GM21717 (cell line): ENCODE measurements around the gene TNNI3K.
"Not testable (repeated sequence)": the region's sequence is repeated elsewhere in the genome, so short reads cannot be mapped to it uniquely, and the experiment has no call there.

Experiments used
- ATAC-seq: cut with Tn5 transposase; IDR thresholded peaks from one replicate; pipeline ENCODE4 v1.9.1; 2021; ENCODE audit warnings: mild to moderate bottlenecking, moderate library complexity; ENCODE audit not compliant: unreplicated experiment

TNNI3K gene, protein sequence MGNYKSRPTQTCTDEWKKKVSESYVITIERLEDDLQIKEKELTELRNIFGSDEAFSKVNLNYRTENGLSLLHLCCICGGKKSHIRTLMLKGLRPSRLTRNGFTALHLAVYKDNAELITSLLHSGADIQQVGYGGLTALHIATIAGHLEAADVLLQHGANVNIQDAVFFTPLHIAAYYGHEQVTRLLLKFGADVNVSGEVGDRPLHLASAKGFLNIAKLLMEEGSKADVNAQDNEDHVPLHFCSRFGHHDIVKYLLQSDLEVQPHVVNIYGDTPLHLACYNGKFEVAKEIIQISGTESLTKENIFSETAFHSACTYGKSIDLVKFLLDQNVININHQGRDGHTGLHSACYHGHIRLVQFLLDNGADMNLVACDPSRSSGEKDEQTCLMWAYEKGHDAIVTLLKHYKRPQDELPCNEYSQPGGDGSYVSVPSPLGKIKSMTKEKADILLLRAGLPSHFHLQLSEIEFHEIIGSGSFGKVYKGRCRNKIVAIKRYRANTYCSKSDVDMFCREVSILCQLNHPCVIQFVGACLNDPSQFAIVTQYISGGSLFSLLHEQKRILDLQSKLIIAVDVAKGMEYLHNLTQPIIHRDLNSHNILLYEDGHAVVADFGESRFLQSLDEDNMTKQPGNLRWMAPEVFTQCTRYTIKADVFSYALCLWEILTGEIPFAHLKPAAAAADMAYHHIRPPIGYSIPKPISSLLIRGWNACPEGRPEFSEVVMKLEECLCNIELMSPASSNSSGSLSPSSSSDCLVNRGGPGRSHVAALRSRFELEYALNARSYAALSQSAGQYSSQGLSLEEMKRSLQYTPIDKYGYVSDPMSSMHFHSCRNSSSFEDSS

DNA sequence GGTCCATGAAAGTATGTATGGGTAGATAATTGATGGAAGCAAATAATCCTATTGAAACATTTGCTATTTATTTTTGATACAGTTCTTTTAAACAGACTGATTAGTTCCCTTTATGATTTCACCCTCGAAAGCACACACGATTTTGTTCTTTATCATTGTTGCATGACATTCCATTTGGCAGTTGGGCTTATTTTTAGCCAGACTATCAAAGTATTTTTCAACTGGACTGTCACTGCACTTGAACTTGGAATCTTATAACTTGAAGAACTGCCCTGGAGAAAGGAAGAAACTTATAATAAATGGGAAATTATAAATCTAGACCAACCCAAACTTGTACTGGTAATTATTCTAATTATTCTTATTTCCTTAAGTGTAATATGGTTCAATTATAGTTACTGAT, at the start of gene TNNI3K:
TNNI3K (plus strand) TSS at position 235 of the 400 bp plus-strand sequence; CDS start at position 300, 65 bp downstream.
- no peak for ATAC-seq

DNA sequence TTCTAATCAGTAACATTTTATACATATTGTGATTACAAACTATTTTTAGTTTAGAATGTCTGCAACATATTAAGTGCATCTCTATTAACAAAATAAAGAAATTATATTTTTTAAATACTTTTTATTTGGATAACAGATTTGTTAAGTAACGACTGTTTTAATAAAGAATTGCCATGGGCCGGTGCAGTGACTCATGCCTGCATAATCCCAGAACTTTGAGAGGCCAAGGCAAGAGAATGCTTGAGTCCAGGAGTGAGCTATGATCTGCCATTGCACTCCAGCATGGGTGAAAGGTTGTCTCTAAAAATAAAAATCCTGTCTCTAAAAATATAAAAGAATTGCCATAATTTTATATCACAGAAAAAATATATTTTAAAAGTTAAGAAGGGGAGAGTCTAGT, 41.3 kb upstream of the TNNI3K start:
- no peak for ATAC-seq

DNA sequence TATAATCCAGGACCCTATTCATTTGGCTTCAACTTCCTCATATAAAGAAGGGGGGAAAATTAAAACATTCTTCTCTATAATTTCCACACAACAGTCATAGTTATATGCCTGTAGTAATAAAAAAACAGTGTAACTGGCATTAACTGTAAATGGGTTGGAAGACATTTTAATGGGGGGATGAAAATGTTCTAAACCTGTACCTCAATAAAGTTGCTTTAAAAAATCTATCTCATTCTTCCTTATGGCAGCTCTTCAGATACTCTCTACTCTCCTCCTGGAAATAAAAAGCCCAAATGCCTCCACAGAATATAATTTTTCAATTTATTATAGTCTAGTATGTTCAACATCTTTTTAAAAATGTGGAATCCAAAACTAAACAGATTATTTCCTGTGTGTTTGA, 39.8 kb upstream of the TNNI3K start:
- no peak for ATAC-seq

DNA sequence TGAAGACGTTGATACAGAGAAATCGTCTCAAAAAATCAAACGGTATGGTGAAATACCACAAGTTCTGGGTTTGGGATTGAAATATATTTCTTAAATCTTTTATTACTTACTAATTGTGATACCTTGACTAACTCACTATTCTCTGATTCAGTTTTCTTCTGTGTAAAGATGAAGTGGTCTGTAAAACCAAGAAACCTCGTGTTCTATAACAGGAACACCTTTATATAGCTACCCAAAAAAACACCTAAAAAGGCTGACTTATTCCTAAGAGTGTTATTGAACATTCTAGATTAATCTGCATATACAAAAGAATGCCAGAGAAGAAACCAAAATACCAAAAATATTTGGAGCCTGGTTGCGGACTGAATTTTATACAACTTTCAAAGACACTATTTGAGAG, 37.9 kb upstream of the TNNI3K start:
- ATAC-seq, result no peak

DNA sequence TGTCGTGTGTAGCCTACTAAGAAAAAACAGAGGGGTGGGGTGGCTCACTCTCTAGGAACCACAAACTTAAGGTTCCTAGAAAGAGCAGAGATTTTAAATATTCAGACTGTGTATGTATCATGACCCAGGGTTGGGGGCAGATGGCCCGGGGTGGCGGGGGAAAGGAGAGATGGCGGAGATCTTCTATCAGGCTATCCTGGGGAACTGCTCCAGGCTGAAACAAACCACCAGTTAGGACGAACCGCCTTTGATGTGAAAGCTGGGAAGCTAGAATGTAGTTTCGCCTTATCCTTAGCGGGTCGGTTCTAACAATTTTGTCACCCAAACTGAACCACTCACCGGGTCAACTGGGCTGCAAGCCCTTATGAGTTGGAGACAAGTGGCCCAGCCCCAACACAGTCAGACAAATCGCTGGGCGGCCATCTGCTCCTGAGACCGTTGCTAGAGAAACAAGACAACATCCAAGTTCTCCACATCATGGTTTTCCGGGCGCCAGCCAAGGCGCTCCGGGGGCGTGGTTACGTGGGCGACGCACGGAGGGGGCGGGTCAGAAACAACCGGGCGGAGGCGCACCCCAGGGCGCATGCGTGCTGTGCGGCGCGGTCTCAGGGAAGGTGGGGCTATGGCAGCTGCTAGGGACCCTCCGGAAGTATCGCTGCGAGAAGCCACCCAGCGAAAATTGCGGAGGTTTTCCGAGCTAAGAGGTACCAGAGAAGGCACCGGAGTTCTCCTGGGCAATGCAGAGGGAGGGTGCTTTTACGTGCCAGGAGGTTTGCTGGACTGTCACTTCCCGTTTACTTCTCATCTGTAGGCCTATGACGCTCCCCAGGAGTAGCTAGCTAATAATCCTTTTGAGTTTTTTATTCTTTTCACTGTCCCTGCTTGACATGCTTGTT, 37.3 kb upstream of the TNNI3K start, which contains the start of the genes FPGT and LRRIQ3:
FPGT (plus strand) TSS at position 586 of the 896 bp plus-strand sequence; CDS start at position 623, 37 bp downstream.
LRRIQ3 (minus strand) TSS at position 520 of the 896 bp plus-strand sequence. CDS start 14,492 bp downstream, outside the sequence.
- ATAC-seq, result peak; percentile 95

DNA sequence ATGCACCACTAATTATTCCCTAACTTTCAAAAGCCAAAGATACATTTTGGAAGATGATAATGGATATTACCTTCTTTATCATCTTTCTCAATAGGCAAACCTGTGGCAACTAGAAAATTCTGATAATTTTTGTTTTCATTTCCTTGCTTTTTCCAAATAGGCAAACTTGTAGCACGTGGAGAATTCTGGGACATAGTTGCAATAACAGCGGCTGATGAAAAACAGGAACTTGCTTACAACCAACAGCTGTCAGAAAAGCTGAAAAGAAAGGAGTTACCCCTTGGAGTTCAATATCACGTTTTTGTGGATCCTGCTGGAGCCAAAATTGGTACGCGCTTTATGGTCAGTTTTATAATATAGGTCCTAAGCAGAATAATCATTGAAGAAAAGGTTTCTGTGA, 35.7 kb upstream of the TNNI3K start:
- ATAC-seq, result no peak

DNA sequence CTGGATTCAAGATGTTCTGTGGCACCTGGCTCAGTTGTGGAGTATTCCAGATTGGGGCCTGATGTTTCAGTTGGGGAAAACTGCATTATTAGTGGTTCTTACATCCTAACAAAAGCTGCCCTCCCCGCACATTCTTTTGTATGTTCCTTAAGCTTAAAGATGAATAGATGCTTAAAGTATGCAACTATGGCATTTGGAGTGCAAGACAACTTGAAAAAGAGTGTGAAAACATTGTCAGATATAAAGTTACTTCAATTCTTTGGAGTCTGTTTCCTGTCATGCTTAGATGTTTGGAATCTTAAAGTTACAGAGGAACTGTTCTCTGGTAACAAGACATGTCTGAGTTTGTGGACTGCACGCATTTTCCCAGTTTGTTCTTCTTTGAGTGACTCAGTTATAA, 29.9 kb upstream of the TNNI3K start:
- no peak for ATAC-seq

DNA sequence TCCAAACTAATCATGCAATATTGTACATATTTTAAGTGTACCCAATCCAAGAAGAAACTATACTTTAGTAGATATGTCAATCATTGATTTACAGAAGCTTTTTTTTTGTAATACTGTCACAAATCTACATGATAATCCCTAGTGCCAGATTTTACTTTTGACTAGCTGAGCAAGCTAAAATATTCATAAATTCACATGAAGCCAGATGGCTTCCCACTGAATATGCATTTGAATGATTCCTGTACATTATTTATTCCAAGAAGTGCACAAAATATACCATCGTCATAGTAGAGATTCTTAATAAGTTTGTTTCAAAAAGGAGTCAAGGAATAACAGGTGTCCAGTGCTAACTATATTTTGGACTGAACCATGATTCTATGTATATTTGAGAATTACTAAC, 20.0 kb upstream of the TNNI3K start:
- no peak for ATAC-seq

DNA sequence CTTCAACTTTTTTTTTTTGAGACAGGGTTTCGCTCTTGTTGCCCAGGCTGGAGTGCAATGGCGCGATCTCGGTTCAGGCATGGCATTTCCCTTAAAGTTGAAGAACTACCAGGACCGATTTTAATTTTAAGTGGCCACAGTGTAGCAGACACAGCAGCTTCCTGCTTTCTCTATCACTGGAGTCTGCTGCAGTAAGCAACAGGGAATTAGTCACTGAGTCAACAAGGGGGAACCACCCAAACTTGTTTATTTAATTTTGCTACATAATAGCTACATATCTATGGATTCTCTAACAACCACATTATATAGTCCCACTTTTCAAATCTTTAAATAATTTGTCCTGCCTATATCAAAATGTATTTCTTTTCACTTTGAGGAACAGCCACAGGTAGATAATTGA, 12.5 kb upstream of the TNNI3K start:
- ATAC-seq, result no peak

DNA sequence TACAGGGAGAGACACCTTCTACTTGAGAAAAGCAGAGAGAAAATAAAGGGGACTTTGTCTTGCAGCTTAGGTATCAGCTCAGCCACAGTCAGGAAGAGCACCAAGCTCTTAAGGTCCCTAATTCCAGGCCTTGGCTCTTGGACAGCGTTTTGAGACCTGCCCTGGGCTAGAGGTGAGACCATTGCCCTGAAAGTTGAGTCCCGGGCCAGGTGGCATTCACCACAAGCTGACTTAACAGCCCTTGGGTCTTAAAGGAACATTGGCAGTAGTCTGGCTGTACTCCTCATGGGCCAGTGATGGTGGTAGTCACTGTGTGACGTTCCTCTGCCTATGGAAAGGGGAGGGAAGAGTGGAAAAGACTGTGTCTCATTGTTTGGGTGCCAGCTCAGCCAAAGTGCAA, 11.7 kb upstream of the TNNI3K start:
- no peak for ATAC-seq

DNA sequence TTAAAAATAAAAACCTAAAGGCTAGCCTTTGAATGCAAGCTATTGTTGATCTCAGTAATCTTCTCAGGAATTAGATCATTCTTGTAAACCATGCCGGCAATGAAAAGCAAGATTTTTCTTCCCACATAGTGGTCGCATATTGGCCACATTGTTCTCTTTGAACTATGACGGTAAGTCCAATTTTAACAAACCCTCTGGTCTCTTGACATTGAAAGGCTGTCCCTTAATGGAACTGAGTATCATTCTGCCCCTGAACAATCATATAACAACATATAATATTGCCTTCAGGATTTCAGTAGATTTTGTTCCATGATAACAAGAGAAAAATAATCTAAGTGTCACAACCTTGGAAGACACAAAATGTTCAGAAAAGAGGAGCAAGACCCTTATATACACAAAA, 1.3 kb downstream of the TNNI3K start:
- no peak for ATAC-seq

DNA sequence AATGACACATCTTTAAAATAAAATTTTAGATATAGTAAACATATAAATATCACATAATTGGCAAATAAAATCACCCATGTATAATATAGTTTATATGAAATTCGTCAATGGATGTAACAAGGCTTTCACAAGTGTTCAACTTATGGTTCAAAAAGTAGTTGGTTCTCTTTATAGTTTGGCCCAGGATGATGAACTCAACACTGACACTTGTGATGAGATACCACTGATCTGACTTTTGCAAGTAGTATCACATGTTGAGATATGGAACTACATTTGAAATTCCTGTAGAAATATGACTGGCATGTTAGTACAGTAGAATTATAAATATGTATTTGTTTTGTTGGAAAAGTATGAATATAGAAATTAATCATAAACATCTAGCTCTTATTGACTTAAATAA, 1.8 kb downstream of the TNNI3K start:
- ATAC-seq, result no peak

DNA sequence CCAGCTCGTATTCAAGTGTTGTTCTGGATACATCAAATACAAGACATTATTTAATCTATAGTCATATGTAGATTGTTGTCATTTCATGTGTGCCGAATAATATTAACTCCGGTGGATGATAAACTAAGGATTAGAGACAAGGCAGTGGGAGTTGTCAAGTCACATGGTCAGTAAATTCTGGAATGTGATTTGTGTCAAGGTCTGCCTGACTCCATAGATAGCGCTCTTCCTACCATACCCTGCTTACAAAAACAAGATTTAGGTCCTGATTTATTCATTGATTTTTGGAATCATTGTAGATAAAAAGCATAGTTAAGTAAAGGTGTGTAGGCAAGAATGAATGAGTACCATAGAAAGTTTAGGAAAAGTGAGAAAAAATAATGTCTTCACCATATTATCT, 2.6 kb downstream of the TNNI3K start:
- ATAC-seq, result no peak

DNA sequence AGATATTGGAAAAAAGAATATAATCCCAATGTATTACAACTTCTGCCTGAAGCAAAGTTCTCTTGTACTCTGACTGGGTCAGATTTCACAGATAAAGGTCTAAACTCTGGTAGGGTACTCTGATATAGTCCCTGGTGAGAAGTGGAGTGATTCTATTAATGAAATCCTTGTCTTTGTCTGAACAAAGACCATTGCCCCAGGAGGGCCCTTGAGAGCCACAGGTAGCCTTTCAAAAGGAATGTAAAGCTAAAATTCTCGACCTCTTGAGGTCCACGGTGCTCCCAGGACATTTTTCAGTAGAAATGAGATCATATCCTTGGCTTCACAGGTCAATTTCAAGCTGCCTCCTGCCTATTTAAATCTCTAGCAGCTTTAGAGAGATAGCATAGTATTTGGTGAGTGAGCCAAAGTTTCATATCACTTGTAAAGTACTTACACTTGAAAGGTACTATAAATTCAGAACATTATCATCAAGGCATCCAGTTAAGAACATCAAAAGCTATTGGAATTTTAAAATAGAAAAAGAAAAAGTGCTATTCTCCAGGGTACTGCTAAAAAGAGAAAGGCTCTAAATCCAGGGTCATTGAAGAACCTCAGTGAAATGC, 10.1 kb downstream of the TNNI3K start:
- no peak for ATAC-seq

DNA sequence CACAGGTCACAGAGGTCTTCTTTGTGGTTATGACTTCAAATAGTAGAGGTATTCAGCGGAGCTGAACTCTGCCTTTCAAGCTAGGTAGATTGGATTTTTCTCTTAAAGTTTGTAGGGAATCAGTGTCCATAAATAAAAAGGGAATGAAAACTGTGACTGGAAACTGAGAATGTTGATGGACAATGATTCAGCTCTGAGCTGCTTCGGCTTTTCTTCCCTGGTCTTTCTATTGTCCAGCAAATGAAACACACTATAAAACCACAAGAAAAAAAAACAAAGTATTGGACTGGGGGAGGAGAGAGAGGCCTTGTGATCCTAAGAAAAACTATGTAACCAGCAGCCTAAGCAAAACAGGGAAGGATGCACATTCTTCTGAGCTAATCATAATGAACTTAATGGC, 11.1 kb downstream of the TNNI3K start:
- ATAC-seq, result no peak

DNA sequence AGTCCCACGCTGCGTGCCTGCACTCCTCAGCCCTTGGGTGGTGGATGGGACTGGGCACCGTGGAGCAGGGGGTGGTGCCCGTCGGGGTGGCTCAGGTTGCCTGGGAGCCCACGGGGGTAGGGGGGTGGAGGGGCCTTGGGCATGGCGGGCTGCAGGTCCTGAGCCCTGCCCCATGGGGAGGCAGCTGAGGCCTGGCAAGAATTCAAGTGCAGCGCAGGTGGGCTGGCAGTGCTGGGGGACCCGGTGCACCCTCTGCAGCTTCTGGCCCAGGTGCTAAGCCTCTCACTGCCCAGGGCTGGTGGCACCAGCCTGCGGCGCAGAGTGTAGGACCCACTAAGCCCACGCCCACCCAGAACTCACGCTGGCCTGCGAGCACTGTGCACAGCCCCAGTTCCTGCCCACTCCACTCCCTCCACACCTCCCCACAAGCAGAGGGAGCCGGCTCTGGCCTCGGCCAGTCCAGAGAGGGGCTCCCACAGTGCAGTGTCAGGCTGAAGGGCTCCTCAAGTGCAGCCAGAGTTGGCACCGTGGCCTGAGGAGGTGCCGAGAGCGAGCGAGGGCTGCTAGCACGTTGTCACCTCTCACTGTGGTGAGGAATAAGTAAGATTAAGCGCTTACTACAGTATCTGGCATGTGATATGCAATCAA, 12.8 kb downstream of the TNNI3K start:
- no peak for ATAC-seq

DNA sequence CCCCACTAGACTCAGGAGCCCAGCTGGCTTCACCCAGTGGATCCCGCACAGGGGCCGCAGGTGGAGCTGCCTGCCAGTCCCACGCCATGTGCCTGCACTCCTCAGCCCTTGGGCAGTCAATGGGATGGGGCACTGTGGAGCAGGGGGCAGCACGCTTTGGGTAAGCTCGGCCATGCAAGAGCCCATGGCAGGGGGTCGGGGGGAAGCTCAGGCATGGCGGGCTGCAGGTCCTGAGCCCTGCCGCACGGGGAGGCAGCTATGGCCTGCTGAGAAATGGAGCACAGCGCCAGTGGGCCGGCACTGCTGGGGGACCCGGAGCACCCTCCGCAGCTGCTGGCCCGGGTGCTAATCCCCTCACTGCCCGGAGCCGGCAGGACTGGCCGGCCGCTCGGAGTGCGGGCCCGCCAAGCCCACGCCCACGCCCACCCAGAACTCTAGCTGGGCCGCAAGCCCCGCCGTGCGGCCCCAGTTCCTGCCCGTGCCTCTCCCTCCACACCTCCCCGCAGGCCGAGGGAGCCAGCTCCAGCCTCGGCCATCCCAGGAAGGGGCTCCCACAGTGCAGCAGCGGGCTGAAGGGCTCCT, 18.1 kb downstream of the TNNI3K start:
- ATAC-seq, result not testable (repeated sequence)

DNA sequence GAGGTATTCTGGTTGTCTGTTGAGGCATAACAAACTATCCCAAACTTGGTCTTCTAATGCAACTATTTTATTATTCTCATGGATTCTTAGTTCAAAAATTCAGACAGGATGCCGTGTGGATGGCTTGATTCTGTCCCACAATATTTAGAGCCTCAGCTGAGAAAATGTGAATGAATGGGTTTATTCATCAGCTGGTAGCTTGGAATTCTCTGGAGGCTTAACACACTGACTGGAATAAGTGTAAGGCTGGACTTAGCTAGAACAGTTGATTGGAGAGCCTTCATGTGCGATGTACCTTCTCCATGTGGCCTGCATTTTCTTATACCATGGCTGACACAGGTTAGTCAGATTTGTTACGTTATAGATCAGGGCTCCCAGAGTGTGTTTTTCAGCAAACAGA, 30.8 kb downstream of the TNNI3K start:
- ATAC-seq, result no peak

DNA sequence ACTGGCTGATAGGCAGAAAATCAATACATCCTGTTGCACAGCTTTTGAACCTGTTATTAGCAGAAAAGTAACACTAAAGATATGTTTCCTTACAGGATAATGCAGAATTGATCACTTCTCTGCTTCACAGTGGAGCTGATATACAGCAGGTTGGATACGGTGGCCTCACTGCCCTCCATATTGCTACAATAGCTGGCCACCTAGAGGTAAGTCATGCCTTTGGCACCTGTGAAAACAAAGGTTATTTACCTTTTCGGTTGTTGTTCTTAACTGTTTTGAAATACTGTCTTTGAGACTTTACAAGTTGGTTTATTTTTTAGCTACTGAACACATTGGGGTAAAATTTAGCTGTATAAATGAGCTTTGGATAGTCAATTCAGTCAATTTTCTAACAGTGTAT, 36.3 kb downstream of the TNNI3K start:
- ATAC-seq, result no peak
